Panc1 (cell line): ENCODE results near the gene SDC4.

Experiments used
- TF ChIP-seq, protein P1 (sequence below), 2 experiments: IDR thresholded peaks; 2 replicates each; pipeline ENCODE4 v1.6.1; 2011 to 2012; ENCODE audit warnings: low read depth in 2 of 2, control low read depth in 1 of 2, low read length in 1 of 2, mild to moderate bottlenecking in 1 of 2, moderate library complexity in 1 of 2; ENCODE audit not compliant: insufficient read depth in 1 of 2
- TF ChIP-seq, protein P2 (sequence below): fragments of 450-650 bp; IDR thresholded peaks from 2 replicates; pipeline ENCODE4 v1.5.1; 2017; ENCODE audit warnings: mild to moderate bottlenecking

DNA sequence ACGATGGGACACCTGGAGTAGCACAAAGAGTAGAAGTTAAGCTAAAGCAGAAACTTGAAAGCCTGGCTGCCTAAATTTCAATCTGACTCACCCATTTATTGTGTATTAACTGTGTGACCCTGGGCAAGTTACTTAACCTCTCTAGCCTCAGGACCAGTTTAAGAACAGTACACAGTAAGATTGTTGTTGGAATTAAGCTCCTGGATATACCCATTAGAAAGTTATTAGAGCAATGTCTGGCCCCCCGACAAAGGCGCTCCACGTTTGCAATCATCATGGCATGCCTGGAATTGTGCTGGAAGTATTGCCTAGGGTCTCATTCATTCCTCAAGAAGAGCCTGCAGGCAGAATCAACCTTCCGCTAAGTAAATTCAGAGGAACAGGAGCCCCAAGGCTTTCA is 1.4 kb downstream of the SDC4 start:
- TF ChIP-seq, protein P1, sequence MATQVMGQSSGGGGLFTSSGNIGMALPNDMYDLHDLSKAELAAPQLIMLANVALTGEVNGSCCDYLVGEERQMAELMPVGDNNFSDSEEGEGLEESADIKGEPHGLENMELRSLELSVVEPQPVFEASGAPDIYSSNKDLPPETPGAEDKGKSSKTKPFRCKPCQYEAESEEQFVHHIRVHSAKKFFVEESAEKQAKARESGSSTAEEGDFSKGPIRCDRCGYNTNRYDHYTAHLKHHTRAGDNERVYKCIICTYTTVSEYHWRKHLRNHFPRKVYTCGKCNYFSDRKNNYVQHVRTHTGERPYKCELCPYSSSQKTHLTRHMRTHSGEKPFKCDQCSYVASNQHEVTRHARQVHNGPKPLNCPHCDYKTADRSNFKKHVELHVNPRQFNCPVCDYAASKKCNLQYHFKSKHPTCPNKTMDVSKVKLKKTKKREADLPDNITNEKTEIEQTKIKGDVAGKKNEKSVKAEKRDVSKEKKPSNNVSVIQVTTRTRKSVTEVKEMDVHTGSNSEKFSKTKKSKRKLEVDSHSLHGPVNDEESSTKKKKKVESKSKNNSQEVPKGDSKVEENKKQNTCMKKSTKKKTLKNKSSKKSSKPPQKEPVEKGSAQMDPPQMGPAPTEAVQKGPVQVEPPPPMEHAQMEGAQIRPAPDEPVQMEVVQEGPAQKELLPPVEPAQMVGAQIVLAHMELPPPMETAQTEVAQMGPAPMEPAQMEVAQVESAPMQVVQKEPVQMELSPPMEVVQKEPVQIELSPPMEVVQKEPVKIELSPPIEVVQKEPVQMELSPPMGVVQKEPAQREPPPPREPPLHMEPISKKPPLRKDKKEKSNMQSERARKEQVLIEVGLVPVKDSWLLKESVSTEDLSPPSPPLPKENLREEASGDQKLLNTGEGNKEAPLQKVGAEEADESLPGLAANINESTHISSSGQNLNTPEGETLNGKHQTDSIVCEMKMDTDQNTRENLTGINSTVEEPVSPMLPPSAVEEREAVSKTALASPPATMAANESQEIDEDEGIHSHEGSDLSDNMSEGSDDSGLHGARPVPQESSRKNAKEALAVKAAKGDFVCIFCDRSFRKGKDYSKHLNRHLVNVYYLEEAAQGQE (IDR thresholded peaks at IDR 0.05; ENCODE audit: insufficient read depth in 1 of 2, low read depth in 2 of 2, low read length in 1 of 2): no peak
- TF ChIP-seq, protein P2, sequence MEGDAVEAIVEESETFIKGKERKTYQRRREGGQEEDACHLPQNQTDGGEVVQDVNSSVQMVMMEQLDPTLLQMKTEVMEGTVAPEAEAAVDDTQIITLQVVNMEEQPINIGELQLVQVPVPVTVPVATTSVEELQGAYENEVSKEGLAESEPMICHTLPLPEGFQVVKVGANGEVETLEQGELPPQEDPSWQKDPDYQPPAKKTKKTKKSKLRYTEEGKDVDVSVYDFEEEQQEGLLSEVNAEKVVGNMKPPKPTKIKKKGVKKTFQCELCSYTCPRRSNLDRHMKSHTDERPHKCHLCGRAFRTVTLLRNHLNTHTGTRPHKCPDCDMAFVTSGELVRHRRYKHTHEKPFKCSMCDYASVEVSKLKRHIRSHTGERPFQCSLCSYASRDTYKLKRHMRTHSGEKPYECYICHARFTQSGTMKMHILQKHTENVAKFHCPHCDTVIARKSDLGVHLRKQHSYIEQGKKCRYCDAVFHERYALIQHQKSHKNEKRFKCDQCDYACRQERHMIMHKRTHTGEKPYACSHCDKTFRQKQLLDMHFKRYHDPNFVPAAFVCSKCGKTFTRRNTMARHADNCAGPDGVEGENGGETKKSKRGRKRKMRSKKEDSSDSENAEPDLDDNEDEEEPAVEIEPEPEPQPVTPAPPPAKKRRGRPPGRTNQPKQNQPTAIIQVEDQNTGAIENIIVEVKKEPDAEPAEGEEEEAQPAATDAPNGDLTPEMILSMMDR: no peak
